Caco-2 (cell line): ENCODE data around the gene OR2Y1. TPM values are rescaled to one million over a fixed set of nuclear protein-coding genes. Genes with fewer than 3 reads are reported as not detected.
"Not testable (repeated sequence)": the region's sequence is repeated elsewhere in the genome, so short reads cannot be mapped to it uniquely, and the experiment has no call there.

ENCODE experiments used
- BruUV-seq: library from RNA; stranded (reverse); fragments of 400-500 nt; replicated peaks from 2 replicates; lab custom pipeline; 2021; lab: Mats Ljungman, UMichigan
- CTCF ChIA-PET: fragments of 300-600 bp; sonication (Branson Sonifier 250); formaldehyde crosslinking; loops from one replicate; lab custom pipeline; 2022; ENCODE audit warnings: antibody characterized with exemption; lab: Charles Lee
- POLR2A ChIA-PET: fragments of 300-600 bp; sonication (Branson Sonifier 250); formaldehyde crosslinking; loops from one replicate; lab custom pipeline; 2022; ENCODE audit warnings: antibody characterized with exemption; lab: Charles Lee
- DNase-seq, 2 experiments: peaks; one replicate each; pipeline versions ENCODE4 v3.0.0 to v3.0.0-alpha.2; 2020 to 2022
- H3K27me3 ChIP-seq: replicated peaks from 2 replicates; pipeline ENCODE4 v1.6.0; 2011; ENCODE audit warnings: low read length; ENCODE audit not compliant: control insufficient read depth, insufficient read depth
- H3K36me3 ChIP-seq: 2 replicates; pipeline ENCODE4 v1.5.1; 2011; ENCODE audit warnings: low read length; ENCODE audit not compliant: control insufficient read depth, insufficient read depth
- H3K4me1 ChIP-seq: fragments of 250-450 bp; sonication (Bioruptor Pico); 2 replicates; pipeline ENCODE4 v1.5.1; 2020; ENCODE audit warnings: mild to moderate bottlenecking
- H3K4me3 ChIP-seq: 2 replicates; pipeline ENCODE4 v1.5.1; 2011; ENCODE audit warnings: low read depth, mild to moderate bottlenecking, control low read depth, low read length
- H3K9me3 ChIP-seq: fragments of 250-450 bp; sonication (Bioruptor Pico); 2 replicates; pipeline ENCODE4 v1.5.1; 2020; ENCODE audit warnings: mild to moderate bottlenecking, moderate library complexity
- H3K27ac Mint-ChIP-seq: one replicate; pipeline ENCODE4 v1.8.0; 2022; ENCODE audit warnings: mixed read lengths; ENCODE audit not compliant: unreplicated experiment
- H3K27me3 Mint-ChIP-seq: one replicate; pipeline ENCODE4 v1.8.0; 2022; ENCODE audit warnings: mixed read lengths; ENCODE audit not compliant: insufficient read depth, unreplicated experiment
- H3K36me3 Mint-ChIP-seq: one replicate; pipeline ENCODE4 v1.8.0; 2022; ENCODE audit warnings: mild to moderate bottlenecking, mixed read lengths; ENCODE audit not compliant: insufficient read depth, unreplicated experiment
- H3K4me1 Mint-ChIP-seq: one replicate; pipeline ENCODE4 v1.8.0; 2022; ENCODE audit warnings: low read depth, mixed read lengths; ENCODE audit not compliant: unreplicated experiment
- H3K4me3 Mint-ChIP-seq: one replicate; pipeline ENCODE4 v1.8.0; 2022; ENCODE audit warnings: mild to moderate bottlenecking, moderate library complexity, mixed read lengths; ENCODE audit not compliant: unreplicated experiment
- H3K9me3 Mint-ChIP-seq: one replicate; pipeline ENCODE4 v1.8.0; 2022; ENCODE audit warnings: mixed read lengths; ENCODE audit not compliant: unreplicated experiment
- CTCF ChIP-seq, 2 experiments: fragments of 200-600 bp in 1 of 2; IDR thresholded peaks; 1 replicate in 1 of 2; 2 replicates in 1 of 2; pipeline versions ENCODE4 v1.5.1 to v1.8.0; 2011 to 2022; ENCODE audit warnings: antibody characterized with exemption in 1 of 2, control low read depth in 1 of 2, inconsistent platforms in 1 of 2, low read depth in 1 of 2, low read length in 1 of 2, mild to moderate bottlenecking in 1 of 2, moderate library complexity in 1 of 2; ENCODE audit not compliant: insufficient read depth in 1 of 2, severe bottlenecking in 1 of 2, unreplicated experiment in 1 of 2
- intact Hi-C: fragments of 100-400 bp; cut with micrococcal nuclease; formaldehyde crosslinking; loops from one replicate; pipeline ENCODE4 v1.10.0; 2022; ENCODE audit not compliant: unreplicated experiment
- total RNA-seq: library from RNA; stranded (reverse); gene quantifications from 2 replicates; pipeline ENCODE4 v1.2.3, GENCODE V29; 2022

Gene OR2Y1
- total RNA-seq, 1 experiment from 2014 or later = not detected

- no peak overlapping the region for H3K27ac Mint-ChIP-seq
- intact Hi-C loops = no loop called here
Observed at GRCh38 chr5:180703912-180704311, 35.9 kb downstream of the OR2Y1 start.

GRCh38 chr5:180703371-180703770, 36.5 kb downstream of the OR2Y1 start:
- H3K27ac Mint-ChIP-seq, H3K9me3 ChIP-seq, DNase-seq, intact Hi-C loops, H3K4me3 Mint-ChIP-seq, H3K4me1 ChIP-seq, H3K36me3 ChIP-seq, H3K36me3 Mint-ChIP-seq, H3K4me1 Mint-ChIP-seq, H3K27me3 ChIP-seq, CTCF ChIA-PET, BruUV-seq, POLR2A ChIA-PET, H3K4me3 ChIP-seq: not testable (repeated sequence)
- peaks cover 18% of the 10 kb centered on the region for H3K9me3 Mint-ChIP-seq
- peaks cover 23% of the 10 kb centered on the region for H3K27me3 Mint-ChIP-seq

More at GRCh38 chr5:180703912-180704311, 35.9 kb downstream of the OR2Y1 start:
- H3K4me3 Mint-ChIP-seq = no peak overlapping the region
- H3K27me3 Mint-ChIP-seq = peaks cover 19% of the 10 kb centered on the region
- Histone ChIP-seq H3K9me3 (no peaks in the 10 kb centered on the region; the same call in 1 of the 2 replicates), H3K4me1 (no peaks in the 10 kb centered on the region), H3K4me3 (no peak overlapping the region), H3K27me3 (no peaks in the 10 kb centered on the region), H3K36me3 (no peaks in the 10 kb centered on the region)
- DNase-seq = no peak
- TF ChIP-seq CTCF (IDR thresholded peaks at IDR 0.05; ENCODE audit: insufficient read depth in 1 of 2, low read depth in 1 of 2, low read length in 1 of 2, severe bottlenecking in 1 of 2, unreplicated experiment in 1 of 2) = no peak
- ChIA-PET POLR2A (no interaction called here), CTCF (no interaction called here)
- BruUV-seq = no TSS peak
- H3K9me3 Mint-ChIP-seq = peaks cover 18% of the 10 kb centered on the region
- H3K36me3 Mint-ChIP-seq = no peaks in the 10 kb centered on the region
- H3K4me1 Mint-ChIP-seq = no peaks in the 10 kb centered on the region

GRCh38 chr5:180700440-180700839, 39.4 kb downstream of the OR2Y1 start:
- BruUV-seq, DNase-seq, H3K36me3 Mint-ChIP-seq, H3K27me3 ChIP-seq, intact Hi-C loops, H3K4me3 ChIP-seq, CTCF ChIA-PET, H3K27ac Mint-ChIP-seq, H3K4me1 Mint-ChIP-seq, H3K4me3 Mint-ChIP-seq, H3K4me1 ChIP-seq, POLR2A ChIA-PET, H3K36me3 ChIP-seq, H3K9me3 ChIP-seq: not testable (repeated sequence)
- Mint-ChIP-seq H3K9me3 (peaks cover 18% of the 10 kb centered on the region), H3K27me3 (peaks cover 14% of the 10 kb centered on the region)

- no peak overlapping the region for H3K4me3 Mint-ChIP-seq
- DNase-seq = no peak
- H3K9me3 Mint-ChIP-seq = peaks cover 18% of the 10 kb centered on the region
- ChIA-PET CTCF (no interaction called here), POLR2A (no interaction called here)
- no peaks in the 10 kb centered on the region for H3K4me1 ChIP-seq
- H3K27ac Mint-ChIP-seq = no peak overlapping the region
- intact Hi-C loops = no loop called here
- H3K36me3 ChIP-seq = no peaks in the 10 kb centered on the region
- H3K4me3 ChIP-seq = no peak overlapping the region
- no peak for TF ChIP-seq CTCF (IDR thresholded peaks at IDR 0.05; ENCODE audit: insufficient read depth in 1 of 2, low read depth in 1 of 2, low read length in 1 of 2, severe bottlenecking in 1 of 2, unreplicated experiment in 1 of 2)
- H3K27me3 ChIP-seq = no peaks in the 10 kb centered on the region
- peaks cover 11% of the 10 kb centered on the region for H3K27me3 Mint-ChIP-seq
- H3K36me3 Mint-ChIP-seq = no peaks in the 10 kb centered on the region
- H3K9me3 ChIP-seq = peaks cover 6% of the 10 kb centered on the region
- BruUV-seq = no TSS peak
- H3K4me1 Mint-ChIP-seq = no peaks in the 10 kb centered on the region
Observed at GRCh38 chr5:180699042-180699441, 40.8 kb downstream of the OR2Y1 start.
